ENCODE measurements around the gene ZNF331.

Gene ZNF331

DNA sequence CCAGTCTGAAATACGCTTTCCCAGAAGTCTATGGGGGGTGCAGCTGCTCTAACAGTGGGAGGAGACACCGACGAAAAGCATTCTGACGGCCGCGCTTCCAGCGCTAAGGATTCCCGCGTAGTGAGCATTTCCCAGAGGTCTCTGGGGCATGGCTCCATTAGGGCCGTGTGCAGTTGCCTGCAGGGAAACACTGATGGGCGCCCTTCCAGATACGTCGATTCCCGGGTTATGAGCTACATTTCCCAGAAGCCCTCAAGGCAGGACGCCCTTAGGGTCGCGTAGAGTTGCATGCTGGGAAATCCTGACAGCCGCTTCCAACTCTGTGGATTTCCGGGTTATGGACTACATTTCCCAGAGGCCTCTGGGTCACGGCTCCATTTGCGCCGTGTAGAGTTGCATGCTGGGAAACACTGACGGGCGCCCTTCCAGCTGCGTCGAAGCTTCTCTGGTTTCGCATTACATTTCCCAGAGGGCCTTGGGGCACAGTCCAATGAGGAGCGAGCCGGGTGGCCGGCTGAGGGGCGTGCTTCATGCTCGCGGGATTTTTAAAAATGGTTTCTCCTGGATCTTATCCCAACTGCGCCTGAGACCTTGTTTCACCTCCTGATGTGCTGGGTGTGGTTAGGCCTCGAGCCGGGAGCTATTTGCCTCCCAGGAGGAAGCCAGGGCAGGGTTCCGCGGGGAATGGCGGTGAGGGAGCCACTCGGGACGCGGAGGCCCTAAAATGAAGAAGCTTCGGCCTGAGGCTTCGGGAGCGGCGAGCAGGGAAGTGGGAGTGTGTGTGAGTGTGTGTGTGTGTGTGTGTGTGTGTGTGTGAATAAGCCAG, 17.2 kb upstream of the ZNF331 start:
- peak; percentile 97 for DNase-seq (ENCODE audit: low read depth, low spot score)

DNA sequence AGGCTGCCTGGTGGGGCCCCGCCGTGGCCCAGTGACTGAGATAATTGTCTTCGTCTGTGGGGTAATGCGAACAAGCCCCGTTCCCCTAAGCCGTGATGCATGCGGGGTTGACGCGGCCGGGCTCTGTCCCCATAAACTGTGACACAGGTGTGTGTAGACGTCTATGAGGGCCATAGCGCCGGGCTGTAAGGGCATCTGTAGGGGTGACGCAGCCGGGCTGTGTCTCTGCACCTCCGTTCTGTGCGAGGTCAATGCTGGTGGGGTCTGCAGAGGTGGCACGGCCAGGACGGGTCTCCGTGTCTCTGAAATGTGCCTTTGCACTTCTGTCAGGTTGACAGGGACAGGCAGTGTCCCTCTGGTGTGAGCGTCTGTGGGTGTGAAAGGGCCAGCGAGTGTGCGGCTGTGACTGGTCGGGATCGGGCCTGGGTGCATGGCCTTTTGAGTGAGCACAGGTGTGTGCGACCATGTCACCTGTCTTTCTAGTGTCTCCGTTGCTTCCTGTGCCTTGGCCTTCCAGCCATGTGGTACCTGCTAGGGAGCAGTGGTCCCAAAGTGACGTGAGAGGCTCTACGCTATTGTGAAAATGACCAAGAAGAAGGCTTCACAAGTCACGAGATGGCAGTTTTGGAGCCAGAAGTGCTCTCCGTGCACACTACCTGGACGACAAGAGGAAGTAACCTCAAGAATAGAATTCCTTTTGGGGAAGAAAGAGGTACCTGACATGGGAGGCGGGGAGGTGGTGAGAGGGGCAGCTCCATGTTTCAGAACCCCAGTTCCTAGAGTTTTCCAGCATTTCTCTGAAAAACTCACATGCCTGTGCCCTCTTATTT, 16.4 kb upstream of the ZNF331 start:
- DNase-seq (ENCODE audit: low read depth, low spot score), result no peak

DNA sequence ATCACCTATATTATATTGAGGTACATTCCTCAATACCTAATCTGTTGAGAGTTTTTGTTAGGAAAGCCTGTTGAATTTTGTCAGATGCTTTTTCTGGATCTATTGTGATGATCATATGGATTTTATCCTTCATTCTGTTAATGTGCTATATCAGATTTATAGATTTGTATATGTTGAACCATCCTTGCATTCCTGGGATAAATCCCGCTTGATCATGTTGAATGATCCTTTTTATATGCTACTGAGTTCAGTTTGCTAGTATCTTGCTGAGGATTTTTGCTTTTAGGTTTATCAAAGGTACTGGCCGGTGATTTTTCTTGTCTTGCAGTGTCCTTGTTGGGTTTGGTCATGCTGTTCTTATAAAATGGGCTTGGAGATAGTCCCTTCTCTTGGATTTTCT, 12.0 kb upstream of the ZNF331 start:
- DNase-seq (ENCODE audit: low read depth, low spot score), result no peak

DNA sequence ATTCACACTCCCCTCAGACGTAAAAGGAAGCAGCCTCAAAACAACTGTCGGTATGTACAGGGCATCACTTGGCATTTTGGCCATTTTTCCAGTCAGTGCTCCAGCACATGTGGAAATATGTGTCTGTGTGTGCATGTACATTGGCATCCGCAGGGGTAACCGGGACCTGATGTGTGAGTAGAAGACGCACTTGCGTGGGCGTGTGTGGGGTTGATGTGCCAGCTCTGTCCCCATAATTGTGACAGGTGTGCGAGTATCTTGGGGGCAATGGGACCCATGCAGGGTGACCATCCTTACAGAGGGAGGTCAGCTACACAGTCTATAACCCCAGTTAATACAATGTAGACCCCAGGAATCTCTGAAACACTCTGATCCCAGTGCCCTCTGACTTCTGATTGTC, 7.3 kb upstream of the ZNF331 start:
- no peak for DNase-seq (ENCODE audit: low read depth, low spot score)

DNA sequence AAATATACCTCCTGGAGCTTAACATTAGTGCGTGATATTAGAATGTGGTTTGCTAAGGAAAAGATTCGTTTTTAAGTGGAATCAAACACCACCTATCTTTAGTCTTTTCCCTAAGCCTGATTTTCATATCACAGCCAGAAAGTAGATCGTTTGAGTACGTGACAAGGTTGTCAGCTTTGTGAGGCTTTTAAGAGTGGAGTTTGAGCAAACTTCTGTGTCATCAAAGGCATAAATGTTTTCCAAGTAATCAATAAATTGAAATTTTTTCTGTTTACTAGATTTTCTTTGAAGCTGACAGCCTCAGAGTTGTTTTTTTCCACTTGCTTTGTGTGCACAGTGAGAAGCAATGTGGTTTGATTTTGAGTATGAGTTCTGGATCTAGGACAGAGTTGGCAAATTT, 6.5 kb upstream of the ZNF331 start:
- no peak for DNase-seq (ENCODE audit: low read depth, low spot score)

DNA sequence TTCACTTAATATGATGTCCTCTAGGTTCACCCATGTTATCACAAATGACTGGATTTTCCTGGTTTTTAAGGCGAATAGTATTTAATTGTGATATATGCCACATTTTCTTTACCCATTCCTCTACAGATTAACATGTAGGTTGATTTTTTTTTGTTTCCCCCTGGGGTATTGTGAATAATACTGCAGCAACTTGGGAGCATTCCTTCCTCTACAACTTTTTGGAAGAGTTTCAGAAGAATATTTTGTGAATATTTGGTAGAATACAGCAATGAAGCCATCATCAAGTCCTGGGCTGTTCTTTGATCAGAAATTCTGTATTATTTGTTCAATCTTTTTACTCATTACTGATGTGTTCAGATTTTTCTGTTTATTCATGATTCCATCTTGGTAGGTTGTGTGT, 5.6 kb upstream of the ZNF331 start:
- DNase-seq (ENCODE audit: low read depth, low spot score), result no peak

DNA sequence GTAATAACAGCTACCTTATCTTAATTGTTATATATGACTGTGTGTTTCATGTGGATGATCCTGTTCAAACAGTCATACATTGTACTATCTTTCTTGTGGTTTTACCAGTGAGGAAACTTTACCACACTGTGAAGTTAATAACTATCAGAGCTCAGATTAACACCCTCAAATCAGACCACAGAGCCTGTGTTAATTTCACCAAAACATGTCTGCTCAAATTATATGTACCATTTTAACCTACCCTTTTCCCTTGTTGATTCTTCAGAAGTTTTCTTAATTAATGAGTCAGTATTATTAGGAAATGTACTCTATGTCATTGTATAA, 1.8 kb upstream of the ZNF331 start:
- no peak for DNase-seq (ENCODE audit: low read depth, low spot score)

DNA sequence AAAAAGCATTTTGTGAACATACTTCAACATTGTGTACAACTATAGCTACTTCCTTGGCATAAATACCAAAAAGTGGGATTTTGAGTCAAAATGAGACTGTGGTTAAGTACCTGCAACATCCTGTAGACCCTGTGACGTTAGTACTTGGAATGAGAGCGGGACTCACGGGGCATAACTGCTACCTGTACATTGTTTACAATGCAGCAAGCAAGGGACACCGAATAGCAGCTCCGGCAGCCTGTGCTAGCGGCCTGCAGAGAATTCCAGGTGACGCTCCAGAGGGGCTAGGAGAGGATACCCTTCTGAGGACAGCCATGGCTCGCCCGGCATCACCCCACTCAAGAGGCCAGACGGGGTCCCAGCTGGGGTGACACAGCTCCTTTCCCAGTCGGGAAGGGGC, 824 bp upstream of the ZNF331 start:
- no peak for DNase-seq (ENCODE audit: low read depth, low spot score)

DNA sequence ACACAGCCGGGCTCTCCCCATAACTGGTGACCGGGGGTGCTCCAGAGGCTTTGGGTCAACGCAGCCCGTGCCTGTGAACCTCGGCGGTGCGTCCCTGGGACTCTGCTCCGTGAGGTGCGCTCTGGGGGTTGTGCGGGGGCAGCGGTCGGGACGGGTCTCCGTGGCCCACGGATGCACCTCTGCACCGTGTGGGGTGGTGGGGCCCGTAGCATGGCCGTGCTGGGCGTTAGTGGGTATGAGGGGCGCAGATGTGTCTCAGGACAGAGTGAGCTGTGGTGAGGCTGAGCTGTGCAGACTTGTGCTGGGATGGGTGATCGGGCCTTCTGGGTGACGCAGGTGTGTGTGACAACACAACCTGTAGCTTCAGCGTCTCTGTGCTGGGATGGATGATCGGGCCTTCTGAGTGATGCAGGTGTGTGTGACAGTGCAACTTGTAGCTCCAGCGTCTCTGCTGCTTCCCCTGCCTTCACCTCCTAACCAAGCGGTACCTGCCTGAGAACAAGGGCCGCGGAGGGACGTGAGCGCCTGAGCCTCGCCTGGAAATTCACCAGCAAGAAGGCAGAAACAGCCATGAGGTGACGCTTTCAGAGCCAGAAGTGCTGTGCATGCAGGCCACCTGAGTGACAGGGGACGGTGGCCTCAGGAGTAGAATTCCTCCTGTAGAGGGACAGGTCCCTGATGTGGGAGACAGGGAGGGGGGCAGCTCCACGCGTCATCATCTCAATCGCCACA, 599 bp downstream of the ZNF331 start:
- no peak for DNase-seq (ENCODE audit: low read depth, low spot score)

DNA sequence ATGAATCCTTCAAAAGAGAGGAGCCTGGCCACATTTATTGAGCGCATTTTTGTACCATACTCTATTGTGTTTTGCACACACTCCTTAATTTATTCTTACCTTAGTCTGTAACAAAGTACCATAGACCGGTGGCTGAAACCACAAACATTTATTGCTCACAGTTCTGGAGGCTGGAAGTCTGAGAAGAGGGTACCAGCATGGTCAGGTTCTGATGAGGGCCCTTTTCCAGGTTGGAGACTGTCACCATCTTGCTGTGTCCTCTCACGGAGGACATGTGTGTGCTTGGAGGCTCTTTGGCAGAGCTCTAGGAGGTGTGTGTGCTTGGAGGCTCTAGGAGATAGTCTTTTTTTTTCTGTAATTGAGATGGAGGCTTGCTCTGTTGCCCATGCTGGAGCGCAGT, 2.1 kb downstream of the ZNF331 start:
- no peak for DNase-seq (ENCODE audit: low read depth, low spot score)

DNA sequence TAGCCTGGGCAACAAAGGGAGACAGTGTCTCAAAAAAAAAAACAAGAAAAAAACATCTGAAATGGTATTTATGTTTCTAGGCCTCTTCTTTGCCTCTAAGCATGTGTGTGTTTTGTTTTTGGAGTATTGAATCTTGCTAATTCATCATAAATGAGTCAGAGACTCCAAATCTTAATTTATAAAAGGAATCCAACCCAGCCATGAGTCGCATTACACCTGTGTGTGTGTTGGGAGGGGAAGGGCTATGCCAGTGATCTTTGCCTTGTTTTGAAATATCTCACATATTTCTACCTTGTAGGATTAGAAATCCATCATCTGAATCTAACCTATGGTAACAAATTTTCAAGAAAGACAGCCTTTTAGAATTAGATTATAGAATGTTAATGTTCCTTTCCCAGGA, 4.0 kb downstream of the ZNF331 start:
- DNase-seq (ENCODE audit: low read depth, low spot score), result no peak

DNA sequence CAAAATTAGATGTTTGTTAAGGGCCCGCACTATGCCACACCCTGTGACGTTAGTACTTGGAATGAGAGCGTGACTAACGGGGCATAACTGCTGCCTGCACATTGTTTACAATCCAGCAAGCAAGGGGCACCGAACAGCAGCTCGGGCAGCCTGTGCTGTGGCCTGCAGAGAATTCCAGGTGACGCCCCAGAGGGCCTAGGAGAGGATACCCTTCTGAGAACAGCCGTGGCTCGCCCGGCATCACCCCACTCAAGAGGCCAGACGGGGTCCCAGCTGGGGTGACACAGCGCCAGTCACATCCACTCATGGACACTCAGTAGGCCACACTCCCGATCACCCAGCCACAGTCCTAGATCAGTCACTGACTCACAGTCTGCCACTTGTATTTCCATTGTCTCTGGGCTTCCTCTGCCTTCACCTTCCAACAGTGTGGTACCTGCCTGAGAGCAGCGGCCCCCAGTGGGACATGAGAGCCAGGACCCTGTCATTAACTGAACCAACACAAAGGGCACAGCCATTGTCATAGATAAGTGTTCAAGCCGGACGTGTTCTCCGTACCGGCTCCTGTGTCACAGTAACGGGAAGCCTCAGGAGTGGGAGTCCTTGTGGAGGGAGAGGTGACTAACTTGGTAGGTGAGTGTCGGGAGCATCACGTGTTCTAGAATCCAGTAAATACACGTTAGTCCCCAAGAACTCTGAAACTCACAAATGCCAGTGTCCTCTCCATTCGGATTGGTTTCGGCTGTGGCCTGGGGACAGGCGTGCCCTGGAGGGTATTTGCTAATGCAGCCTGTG, 7.5 kb downstream of the ZNF331 start:
- DNase-seq (ENCODE audit: low read depth, low spot score), result no peak

DNA sequence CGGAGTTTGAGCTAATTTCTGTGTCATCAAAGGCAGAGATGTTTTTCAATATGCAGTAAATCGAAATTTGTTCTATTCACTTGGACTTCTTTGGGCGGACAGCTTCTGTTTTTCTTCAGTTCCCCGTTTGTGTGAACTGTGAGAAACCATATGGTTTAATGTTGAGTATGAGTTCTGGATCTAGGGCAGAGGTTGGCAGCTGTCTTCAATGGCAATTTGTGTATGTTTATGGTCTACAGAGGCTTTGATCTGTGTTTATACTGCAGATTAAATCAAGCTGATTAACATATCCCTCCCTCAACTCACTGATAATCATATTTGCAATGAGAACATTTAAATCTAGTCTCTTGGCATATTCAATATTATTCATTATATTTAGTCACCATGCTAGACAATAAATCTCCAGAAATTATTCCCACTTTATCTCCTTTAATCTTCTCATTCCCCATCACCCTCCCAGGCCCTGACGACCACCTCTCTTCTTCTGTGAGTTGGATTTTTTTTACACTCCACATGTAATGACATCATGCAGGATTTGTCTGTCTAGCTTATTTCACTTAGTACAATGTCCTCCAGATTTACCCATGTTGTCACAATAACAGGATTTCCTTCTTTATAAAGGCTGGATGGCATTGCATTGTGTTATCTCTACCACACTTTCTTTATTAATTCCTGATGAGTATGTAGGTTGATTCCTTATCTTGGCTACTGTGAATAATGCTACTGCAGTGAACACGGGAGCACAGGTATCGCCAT, 9.0 kb downstream of the ZNF331 start:
- DNase-seq (ENCODE audit: low read depth, low spot score), result no peak

DNA sequence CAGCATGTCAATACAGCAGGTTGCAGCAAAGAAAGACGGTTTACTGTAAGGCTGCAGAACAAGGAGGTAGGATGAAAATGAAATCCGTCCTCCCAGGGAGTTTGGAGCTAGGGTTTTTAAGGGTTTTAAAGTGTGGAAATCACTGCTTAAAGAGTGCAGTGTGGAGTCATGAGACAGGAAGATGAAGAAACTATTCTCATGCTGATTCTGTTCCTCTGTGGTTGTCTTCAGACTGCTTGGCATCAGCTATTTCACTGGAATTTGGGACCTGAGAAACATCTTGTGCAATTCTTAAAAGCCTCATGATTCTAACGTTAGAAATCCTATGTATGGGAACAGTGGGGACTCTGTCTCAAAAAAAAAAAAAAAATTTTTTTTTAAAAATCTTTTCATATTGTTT, 11.4 kb downstream of the ZNF331 start:
- DNase-seq (ENCODE audit: low read depth, low spot score), result no peak

DNA sequence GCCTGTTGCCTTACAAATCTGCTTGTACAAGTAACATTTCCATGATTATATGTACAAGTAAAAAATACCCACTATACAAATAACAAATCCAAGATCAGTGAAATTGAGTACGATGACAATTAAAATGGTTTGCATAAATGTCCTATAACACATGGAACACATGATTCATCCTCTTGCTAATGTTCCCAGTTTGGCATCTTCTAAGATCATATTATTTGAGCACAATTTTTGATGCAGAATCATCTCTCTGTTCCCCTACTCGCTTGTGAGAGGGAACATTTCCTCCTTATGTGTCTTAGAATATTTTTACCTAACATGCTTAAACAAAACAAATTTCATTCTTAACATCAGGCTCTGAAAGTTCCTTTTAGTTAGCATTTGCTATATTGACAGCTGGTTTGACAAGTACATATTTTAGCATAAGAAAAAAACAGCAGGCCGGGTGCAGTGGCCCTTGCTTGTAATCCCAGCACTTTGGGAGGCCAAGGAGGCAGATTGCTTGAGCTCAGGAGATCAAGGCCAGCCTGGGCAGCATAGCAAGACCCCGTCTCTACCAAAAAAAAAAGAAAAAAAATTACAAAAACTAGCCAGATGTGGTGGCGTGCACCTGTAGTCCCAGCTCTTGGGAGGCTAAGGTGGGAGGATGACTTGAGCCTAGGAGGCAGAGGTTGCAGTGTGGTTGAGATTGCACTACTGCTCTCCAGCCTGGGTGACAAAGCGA, 14.2 kb downstream of the ZNF331 start:
- no peak for DNase-seq (ENCODE audit: low read depth, low spot score)

DNA sequence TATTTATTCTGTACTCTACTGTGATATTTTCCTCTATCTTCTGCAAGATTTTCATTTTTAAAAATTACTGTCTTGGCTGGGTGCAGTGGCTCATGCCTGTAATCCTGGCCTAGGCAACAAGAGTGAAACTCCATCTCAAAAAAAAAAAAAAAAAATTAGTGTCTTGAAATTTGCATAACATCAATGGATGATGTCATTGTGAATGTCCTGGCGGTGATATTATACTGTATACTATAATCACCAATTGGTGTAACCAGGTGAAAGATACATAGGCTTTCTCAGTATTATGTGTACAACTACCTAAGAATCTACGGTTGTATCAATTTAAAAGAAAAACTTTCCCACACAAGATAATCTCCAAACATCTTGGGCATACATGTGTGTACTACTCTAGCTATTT, 15.2 kb downstream of the ZNF331 start:
- no peak for DNase-seq (ENCODE audit: low read depth, low spot score)

DNA sequence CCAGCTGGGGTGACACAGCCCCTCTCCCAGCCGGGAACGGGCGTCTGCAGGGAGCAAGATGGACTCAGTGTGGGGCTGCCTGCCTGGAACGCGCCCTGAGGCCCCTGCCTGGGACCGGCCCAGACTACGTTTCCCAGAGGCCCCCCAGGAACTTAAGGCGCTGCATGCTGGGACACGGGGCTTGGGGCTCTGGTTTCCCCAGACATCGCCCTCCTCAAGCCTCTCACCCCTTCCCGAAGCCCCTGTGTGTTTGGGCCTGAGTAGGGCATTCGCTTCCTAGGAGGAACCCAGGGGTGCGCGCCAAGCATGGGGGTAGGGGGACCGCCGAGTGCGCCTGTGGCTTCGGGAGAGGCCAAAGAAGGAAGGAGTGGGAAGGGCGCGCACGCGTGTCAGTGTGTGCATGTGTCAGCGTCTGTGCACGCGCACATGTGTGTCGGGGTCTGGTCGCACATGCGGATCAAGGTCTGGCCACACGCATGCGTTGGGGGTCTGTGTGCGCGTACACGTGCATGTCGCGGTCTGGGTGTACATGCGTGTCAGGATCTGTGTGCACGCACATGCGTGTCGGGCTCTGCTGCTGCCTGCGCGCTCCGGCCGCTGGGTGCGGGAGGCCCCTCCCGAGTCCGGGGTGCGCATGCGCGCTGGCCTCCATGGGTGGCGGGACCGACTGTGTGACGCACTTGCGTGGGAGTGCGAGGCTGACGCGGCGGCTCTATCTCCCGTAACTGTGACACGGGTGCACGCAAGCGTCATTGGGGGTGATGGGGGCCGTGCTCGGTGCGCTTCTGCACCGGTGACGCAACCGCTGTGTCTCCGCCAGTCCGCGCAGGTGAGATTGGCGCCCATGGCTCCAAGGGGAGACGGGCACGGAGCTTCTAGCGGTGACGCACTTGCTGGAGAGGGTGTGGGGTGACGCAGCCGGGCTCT, 16.2 kb downstream of the ZNF331 start:
- DNase-seq (ENCODE audit: low read depth, low spot score), result peak; percentile 46

DNA sequence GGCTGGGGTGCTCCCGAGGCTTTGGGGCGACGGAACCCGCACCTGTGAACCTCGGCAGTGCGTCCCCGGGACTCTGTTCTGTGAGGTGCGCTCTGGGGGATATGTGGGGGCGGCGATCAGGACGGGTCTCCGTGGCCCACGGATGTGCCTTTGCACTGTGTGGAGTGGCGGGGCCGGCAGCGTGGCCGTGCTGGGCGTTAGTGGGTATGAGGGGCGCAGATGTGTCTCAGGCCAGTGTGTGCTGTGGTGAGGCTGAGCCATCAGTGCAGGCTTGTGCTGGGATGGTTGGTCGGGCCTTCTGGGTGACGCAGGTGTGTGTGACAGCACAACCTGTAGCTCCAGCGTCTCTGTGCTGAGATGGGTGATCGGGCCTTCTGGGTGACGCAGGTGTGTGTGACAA, 16.9 kb downstream of the ZNF331 start:
- no peak for DNase-seq (ENCODE audit: low read depth, low spot score)

DNA sequence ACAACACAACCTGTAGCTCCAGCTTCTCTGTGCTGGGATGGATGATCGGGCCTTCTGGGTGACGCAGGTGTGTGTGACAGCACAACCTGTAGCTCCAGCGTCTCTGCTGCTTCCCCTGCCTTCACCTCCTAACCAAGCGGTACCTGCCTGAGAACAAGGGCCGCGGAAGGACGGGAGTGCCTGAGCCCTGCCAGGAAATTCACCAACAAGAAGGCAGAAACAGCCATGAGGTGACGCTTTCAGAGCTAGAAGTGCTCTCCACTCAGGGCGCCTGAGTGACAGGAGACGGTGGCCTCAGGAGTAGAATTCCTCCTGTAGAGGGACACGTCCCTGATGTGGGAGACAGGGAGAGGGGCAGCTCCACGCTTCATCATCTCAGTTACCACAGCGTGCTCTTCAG, 17.4 kb downstream of the ZNF331 start:
- DNase-seq (ENCODE audit: low read depth, low spot score), result no peak
